Measurements from ENCODE around the gene SHC1.

SHC1 gene

DNA sequence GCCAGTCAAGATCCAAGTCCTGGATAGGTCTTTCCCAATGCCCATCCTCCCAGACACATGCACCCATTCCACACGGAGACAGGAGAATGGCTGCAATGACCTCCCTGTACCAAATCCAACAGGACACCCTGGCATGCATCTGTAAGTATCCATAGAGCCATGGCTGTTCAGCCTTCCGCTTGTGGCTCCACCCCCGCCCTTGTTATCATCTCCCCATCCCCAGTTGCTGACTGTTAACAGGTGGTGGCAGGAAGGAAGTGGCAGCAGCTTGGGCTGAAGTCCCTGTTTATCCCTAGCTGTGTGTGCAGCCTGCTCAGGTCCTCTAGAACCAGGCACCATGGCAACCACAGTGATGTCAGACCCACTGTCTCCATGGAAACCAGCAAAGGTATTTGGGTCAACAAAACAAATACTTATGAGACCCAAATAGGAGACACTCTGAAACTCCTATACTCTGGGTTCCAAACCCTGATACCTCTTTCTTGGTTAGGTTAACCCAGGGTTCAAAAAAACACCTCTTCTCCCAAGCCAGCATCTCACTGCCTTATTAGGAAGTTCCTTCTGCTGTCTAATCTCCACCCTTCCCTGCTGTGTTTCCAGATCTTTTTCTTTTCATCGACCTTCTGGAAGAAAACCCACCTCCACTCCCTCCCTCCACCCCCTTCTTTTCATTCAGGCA, 15.4 kb downstream of the SHC1 start:
- DNase-seq: no peak

GRCh38 chr1:154954541-154954940, 16.0 kb downstream of the SHC1 start:
- no peak for DNase-seq

DNA sequence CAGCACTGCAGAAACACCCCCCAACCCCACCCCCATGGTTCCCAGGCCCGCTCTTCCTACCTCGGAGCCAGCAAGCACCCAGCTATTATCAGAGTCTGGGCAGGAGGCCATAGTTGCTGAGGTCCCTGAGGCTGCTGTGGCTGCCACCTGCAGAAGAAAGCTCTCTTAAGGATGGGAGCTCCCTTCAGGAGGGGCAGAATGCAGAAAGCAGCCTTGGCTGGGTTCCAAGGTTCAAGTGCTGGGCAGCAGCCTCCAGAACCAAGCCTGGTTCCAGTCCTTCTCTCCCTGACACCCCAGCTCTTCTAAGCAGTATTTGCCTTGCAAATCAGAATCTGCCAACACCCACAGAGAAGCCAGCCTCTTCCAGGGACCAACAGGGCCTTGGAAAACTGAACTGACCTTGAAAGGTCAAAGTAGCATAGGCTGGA, 16.9 kb downstream of the SHC1 start:
- DNase-seq: no peak

DNA sequence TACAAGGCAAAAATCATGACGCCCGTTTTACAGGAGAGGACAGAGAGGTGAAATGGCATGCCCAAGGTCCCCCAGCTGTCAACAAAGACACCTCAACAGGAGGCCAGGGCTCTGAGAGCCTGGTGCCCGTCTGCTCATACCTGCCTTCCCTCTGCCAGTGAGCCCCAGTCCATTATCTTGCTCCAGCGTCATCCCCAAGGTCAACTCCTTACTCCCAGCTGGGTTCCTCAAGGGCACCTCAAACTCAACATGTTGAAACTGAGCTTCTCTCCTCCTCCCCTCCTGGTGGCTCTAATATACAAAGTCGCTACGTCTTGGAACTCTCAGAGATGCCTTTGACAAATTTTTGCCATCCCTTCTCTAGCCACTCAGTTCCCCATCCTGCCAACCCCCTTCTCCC, 17.9 kb downstream of the SHC1 start:
- no peak for DNase-seq

GRCh38 chr1:154951901-154952657, 18.5 kb downstream of the SHC1 start:
- DNase-seq: no peak

GRCh38 chr1:154948079-154948478, 22.5 kb downstream of the SHC1 start:
- DNase-seq: no peak

DNA sequence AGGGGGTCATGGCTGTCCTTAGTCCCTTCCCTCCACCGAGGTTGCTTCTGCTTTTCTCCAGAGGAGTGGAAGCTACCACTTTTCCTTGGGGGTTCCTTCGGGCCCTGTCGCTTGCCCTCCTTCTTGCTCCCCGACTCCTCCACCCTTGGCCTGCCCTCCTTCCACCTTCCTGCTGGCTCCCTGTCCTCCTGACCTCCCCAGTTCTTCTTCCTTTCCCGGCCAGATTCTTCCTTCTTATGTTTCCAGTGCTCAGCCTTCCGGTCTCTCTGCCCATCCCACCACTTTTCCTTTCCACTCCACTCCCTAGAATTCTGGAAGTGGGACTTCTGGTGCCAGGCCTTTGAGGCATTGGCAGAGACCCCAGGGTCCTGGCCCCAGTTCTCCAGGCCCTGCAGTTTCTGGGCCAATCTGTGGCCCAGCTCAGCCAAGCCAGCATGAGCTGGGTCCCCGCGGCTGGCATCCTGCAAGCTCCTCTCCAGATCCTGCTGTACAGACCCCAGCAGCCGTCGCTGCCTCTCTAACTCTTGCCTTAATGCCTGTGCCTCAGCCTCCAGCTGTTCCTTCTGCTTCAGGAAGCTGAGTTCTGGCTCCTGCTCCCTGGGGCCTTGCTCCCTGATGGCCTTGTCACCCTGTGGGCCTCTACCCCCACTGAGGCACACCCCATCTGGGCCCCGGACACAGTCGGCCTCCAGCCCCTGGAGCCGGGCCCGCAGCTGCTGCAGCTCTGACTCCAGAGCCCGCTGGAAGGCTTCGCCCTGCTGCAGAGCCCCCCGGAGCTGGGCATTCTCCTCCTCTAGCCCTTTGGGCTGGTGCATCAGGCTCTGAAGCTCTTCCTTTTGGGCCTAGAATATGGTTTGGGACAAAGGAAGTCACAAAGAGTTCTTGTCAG, 24.3 kb downstream of the SHC1 start:
- DNase-seq: no peak

GRCh38 chr1:154945160-154945961, 25.2 kb downstream of the SHC1 start:
- DNase-seq: no peak

GRCh38 chr1:154944401-154945159, 26.0 kb downstream of the SHC1 start:
- no peak for DNase-seq

GRCh38 chr1:154943649-154944400, 26.7 kb downstream of the SHC1 start:
- DNase-seq: no peak

DNA sequence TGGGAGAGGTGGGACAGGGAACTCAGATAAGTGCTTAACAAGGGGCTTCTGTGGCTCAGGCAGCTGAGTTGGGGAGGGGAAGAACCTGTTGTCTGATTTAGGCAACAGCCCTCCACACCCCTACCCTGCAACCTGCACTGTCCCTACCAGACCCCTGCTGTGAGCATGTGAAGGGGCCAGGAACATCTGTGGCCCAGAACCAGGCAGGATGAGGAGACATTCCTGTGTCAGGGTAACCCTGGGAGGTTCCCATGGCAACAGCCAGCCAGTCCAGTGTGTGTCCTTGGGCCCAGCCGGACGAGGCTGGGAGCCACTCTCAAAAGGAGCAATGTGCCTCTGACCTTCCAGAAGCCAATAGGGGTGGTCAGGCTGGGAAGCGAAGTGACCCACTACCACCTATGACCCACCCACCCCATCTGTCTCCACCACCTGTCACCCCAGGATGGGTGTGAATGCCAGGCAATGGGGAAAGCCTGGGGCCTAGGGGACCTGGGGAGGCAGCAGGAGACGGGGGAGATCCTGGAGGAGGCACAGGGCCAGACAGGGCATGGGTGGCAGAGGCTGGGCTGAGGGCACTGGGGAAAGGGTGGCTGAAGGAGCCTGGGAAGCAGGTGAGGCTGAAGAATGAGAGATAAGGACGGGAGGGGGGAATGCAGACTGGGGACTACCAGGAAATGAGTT, 29.1 kb downstream of the SHC1 start:
- no peak for DNase-seq

DNA sequence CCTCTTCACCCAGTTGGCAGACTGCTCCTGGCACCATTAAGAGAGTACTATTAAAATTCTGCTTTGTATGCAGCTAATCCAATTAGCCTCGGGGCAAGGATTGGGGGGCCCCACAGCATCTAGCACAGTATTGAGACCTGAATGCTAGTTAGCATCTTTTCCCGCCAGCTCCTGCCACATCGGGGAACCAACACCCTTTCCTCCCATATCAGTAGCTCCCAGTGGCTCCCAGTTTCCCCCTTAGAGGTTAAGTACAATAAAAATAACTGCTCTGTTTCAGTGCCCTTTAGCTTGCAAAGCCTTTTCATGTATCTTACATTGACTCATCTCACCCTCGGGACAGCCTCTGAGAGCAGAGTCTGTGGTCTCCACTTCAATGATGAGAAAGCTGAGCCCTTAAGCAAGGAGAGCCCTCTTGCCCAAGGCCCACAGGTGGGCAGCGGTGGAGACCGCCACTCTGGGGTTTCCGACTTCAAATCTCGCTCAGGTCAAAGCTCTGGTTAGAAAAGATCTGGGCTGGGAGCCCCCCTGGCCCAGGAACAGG, 29.8 kb downstream of the SHC1 start:
- no peak for DNase-seq

GRCh38 chr1:154940213-154940560, 30.4 kb downstream of the SHC1 start:
- DNase-seq: no peak

- DNase-seq: no peak
Measured at GRCh38 chr1:154938604-154939399, 31.7 kb downstream of the SHC1 start.

DNA sequence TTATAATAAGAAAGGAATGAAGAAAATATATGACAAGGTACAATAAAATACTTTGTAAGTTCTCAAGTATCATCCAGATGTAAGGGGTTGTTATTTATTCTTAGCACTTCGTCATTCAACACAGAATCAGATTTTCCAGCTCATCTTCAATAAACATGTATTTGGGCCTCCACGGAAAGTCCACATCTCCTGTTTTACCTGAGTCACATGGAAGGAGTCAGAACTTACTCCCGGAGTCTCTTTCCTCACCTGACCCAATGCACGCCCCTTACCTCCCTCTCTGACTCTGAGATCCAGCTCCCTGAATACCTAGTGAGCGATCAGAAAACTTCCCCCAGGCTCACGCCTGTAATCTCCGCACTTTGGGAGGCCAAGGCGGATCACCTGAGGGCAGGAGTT, 32.6 kb downstream of the SHC1 start:
- no peak for DNase-seq

- peak; percentile 90 for DNase-seq
Measured at GRCh38 chr1:154937085-154937987, 33.2 kb downstream of the SHC1 start.

GRCh38 chr1:154936555-154937084, 33.9 kb downstream of the SHC1 start, which contains the start of gene PMVK:
Gene PMVK, minus strand, starts transcription at chr1:154936719. Its CDS starts 34 bp downstream, at chr1:154936685.
- DNase-seq: peak; percentile 95
